Esophagus muscularis mucosa (tissue), 4 donors: ENCODE results near the gene IDH3A. TPM values are rescaled to one million over a fixed set of nuclear protein-coding genes. Genes with fewer than 3 reads are reported as not detected.
A peak's percentile ranks its signal among the peaks of the same experiment; 100 is the strongest.

Experiments
- DNase-seq: peaks from one replicate; pipeline ENCODE4 v3.0.0-alpha.2; 2017; ENCODE audit errors: extremely low spot score
- H3K27ac ChIP-seq, 4 donors: fragments of 200-600 bp; sonication (generic); replicated peaks in 1 of 4; 1 replicate in 3 of 4; 2 replicates in 1 of 4; pipeline ENCODE4 v1.5.1; 2016 to 2019; ENCODE audit warnings: mild to moderate bottlenecking in 1 of 4
- H3K27me3 ChIP-seq, 4 donors: fragments of 200-600 bp; sonication (generic); one replicate each; pipeline versions ENCODE4 v1.5.1 to v1.6.0; 2016 to 2019
- H3K36me3 ChIP-seq, 4 donors: fragments of 200-600 bp; sonication (generic); one replicate each; pipeline ENCODE4 v1.5.1; 2016 to 2019
- H3K4me1 ChIP-seq, 4 donors: fragments of 200-600 bp; sonication (generic); one replicate each; pipeline ENCODE4 v1.5.1; 2016 to 2019
- H3K4me3 ChIP-seq, 4 donors: fragments of 200-600 bp; sonication (generic); 1 replicate in 2 of 4; 2 replicates in 2 of 4; pipeline ENCODE4 v1.5.1; 2016 to 2019; ENCODE audit warnings: mild to moderate bottlenecking in 4 of 4, moderate library complexity in 1 of 4
- H3K9me3 ChIP-seq, 4 donors: fragments of 200-600 bp; sonication (generic); 1 replicate in 3 of 4; 2 replicates in 1 of 4; pipeline ENCODE4 v1.5.1; 2016 to 2019
- EP300 ChIP-seq: sonication (generic); formaldehyde crosslinking; IDR thresholded peaks from one replicate; pipeline ENCODE4 v1.6.1; 2017; ENCODE audit warnings: antibody characterized with exemption
- POLR2A ChIP-seq: fragments of 450-650 bp; IDR thresholded peaks from one replicate; pipeline ENCODE4 v1.6.1; 2017; ENCODE audit warnings: antibody characterized with exemption, moderate library complexity, mild to moderate bottlenecking, low read depth
- POLR2AphosphoS5 ChIP-seq, 2 donors: sonication (generic); formaldehyde crosslinking; IDR thresholded peaks; one replicate each; pipeline ENCODE4 v1.6.1; 2017; ENCODE audit warnings: antibody characterized with exemption in 2 of 2
- WGBS: methylation state at CpG from one replicate; pipeline ENCODE4 v1.1.5; 2018; 5-methylcytosine and 5-hydroxymethylcytosine counted together
- intact Hi-C: fragments of 100-400 bp; cut with DNase I; formaldehyde crosslinking; loops from one replicate; pipeline ENCODE4 v1.15.1; 2023
- total RNA-seq, 4 donors: library from RNA; depleted of rRNA; stranded (reverse); fragments of >200 nt; gene quantifications; one replicate each; pipeline versions ENCODE4 v1.1.0 to v1.2.1, GENCODE V29; 2016
- TF ChIP-seq, protein P1 (sequence below), 3 experiments: fragments of 200-600 bp in 2 of 3; fragments of 450-650 bp in 1 of 3; sonication (generic) in 2 of 3; IDR thresholded peaks; one replicate each; pipeline ENCODE4 v1.5.1; 2017 to 2019; ENCODE audit warnings: antibody characterized with exemption in 3 of 3, mild to moderate bottlenecking in 2 of 3, moderate library complexity in 1 of 3

Gene IDH3A
- total RNA-seq, 4 donors from 2014 or later = 59.4 to 122 (median 78.1) TPM

DNA sequence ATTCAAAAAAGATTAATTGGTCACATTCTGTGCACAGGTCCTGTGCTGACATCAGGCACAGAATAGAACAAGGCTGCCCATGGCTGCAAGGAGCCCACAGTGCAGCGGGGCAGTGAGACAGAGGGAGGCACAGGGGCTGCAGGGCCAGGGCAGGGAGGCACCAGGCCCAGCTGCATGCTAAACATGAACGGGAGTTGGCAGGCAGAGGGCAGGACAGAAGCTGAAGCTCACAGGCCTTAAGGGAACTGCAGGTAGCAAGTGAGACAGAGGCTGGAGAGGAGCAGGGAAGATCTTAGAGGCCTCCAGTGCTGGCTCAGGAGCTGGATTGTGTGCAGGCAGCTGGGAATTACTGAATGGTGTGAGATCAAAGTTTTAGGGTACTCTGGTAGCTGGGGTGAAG is 26.2 kb downstream of the IDH3A start:
- Histone ChIP-seq H3K4me1 (peaks cover 0 to 4% (median 0%) of the 10 kb centered on the region in 4 donors), H3K27ac (no peak overlapping the region), H3K27me3 (no peaks in the 10 kb centered on the region), H3K4me3 (no peak overlapping the region), H3K9me3 (no peaks in the 10 kb centered on the region), H3K36me3 (peaks cover 22 to 44% (median 34%) of the 10 kb centered on the region in 4 donors)
- no peak for DNase-seq
- TF ChIP-seq, protein P1, sequence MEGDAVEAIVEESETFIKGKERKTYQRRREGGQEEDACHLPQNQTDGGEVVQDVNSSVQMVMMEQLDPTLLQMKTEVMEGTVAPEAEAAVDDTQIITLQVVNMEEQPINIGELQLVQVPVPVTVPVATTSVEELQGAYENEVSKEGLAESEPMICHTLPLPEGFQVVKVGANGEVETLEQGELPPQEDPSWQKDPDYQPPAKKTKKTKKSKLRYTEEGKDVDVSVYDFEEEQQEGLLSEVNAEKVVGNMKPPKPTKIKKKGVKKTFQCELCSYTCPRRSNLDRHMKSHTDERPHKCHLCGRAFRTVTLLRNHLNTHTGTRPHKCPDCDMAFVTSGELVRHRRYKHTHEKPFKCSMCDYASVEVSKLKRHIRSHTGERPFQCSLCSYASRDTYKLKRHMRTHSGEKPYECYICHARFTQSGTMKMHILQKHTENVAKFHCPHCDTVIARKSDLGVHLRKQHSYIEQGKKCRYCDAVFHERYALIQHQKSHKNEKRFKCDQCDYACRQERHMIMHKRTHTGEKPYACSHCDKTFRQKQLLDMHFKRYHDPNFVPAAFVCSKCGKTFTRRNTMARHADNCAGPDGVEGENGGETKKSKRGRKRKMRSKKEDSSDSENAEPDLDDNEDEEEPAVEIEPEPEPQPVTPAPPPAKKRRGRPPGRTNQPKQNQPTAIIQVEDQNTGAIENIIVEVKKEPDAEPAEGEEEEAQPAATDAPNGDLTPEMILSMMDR (IDR thresholded peaks at IDR 0.05) = no peak
- TF ChIP-seq EP300 (no peak), POLR2A (no peak), POLR2AphosphoS5 (IDR thresholded peaks at IDR 0.05) (no peak)
- intact Hi-C loops = loop anchor here (5.0 kb wide), 1 partner anchor 67 kb away; no protein-coding TSS in a partner anchor
- 61% methylated on average over 2 of the region's 2 CpGs for WGBS

DNA sequence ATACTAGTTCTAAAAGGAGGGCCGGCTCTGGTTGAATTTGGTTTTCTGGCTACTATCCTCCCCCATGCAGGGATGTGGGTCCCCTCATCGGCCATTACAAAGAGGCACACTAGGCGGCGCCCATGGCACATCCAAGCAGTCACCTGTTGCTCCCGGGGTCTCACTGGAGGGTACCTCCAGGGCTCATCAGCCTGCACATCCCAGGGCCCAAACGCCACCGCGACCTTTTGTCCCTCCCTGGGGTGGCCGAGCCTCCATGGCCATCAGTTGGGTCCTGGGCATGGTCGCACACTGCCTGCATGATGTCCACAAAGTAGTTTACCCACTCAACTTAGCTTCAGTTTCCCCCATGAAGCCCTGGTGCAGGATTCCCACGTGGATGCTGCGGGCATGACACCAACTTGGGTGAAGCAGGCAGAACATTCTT is 28.3 kb downstream of the IDH3A start:
- peaks cover 3 to 23% (median 12%) of the 10 kb centered on the region in 4 donors for H3K36me3 ChIP-seq
- no peak overlapping the region for H3K4me3 ChIP-seq
- TF ChIP-seq, protein P1 (IDR thresholded peaks at IDR 0.05) = peak; percentile 55 to 63 (median 59)
- TF ChIP-seq POLR2A = no peak
- H3K4me1 ChIP-seq = no peaks in the 10 kb centered on the region
- WGBS = 42% methylated on average over 10 of the region's 12 CpGs
- DNase-seq = no peak
- no peaks in the 10 kb centered on the region for H3K27me3 ChIP-seq
- H3K27ac ChIP-seq = no peak overlapping the region
- intact Hi-C loops = loop anchor here (5.0 kb wide), 1 partner anchor 65 kb away; no protein-coding TSS in a partner anchor
- H3K9me3 ChIP-seq = no peaks in the 10 kb centered on the region

DNA sequence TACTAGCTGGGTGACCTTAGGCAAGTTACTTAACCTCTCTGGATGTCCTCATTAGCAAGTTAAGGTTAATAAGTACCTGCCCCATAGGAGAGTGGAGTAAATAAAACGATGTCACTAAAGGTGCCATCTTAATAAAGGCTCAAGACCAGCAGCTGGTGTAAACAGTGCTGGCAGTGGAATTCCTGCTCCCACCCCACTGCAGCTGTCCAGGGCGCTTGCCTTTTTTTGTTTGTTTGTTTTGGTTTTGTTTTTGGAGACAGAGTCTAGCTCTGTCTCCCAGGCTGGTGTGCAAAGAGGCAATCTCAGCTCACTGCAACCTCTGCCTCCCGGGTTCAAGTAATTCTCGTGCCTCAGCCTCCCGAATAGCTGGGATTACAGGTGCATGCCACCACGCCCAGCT is 28.9 kb downstream of the IDH3A start:
- Histone ChIP-seq H3K4me3 (no peak overlapping the region), H3K27me3 (no peaks in the 10 kb centered on the region), H3K36me3 (peaks cover 0 to 17% (median 7%) of the 10 kb centered on the region in 4 donors), H3K4me1 (no peaks in the 10 kb centered on the region), H3K9me3 (no peaks in the 10 kb centered on the region), H3K27ac (no peak overlapping the region)
- intact Hi-C loops = loop anchor here (5.0 kb wide), 1 partner anchor 64 kb away; no protein-coding TSS in a partner anchor
- DNase-seq = no peak
- WGBS = 85% methylated on average over 6 of the region's 6 CpGs
- no peak for TF ChIP-seq POLR2AphosphoS5 (IDR thresholded peaks at IDR 0.05)
- TF ChIP-seq POLR2A = no peak
- TF ChIP-seq, protein P1 (IDR thresholded peaks at IDR 0.05) = no peak
- TF ChIP-seq EP300 = no peak

DNA sequence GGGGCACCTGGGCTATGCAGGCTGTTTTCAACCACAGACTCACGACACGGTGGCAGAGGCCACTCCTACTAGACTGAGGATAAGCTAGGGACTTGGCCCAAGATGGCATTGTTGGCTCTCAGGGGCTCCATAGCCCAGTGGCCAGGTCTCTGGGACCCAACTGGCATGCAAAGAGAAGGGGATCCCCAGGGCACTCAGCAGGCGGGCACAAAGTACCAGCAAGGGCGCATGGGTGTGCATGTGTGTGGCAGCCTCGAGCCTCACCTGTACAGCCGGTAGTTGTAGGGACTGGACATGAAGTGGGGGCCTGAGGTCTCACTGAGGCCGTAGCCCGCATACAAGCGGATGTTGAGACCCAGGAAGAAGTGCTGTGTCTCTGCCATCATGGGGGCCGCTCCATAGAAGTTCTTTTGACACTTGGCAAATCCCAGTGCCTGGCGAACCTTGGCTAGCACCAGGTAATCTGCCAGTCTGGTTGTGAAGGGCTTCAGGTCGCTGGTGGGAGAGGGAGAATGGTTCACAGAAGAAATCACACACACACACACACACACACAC is 30.2 kb downstream of the IDH3A start:
- Histone ChIP-seq H3K27me3 (no peaks in the 10 kb centered on the region), H3K4me1 (no peaks in the 10 kb centered on the region), H3K36me3 (peaks cover 0 to 8% (median under 1%) of the 10 kb centered on the region in 4 donors), H3K9me3 (no peaks in the 10 kb centered on the region), H3K4me3 (no peak overlapping the region), H3K27ac (no peak overlapping the region)
- intact Hi-C loops = loop anchor here (5.0 kb wide), 1 partner anchor 63 kb away; no protein-coding TSS in a partner anchor
- TF ChIP-seq POLR2AphosphoS5 (IDR thresholded peaks at IDR 0.05) = no peak
- TF ChIP-seq EP300 = no peak
- TF ChIP-seq POLR2A = no peak
- 82% methylated on average over 8 of the region's 12 CpGs for WGBS
- DNase-seq = no peak

DNA sequence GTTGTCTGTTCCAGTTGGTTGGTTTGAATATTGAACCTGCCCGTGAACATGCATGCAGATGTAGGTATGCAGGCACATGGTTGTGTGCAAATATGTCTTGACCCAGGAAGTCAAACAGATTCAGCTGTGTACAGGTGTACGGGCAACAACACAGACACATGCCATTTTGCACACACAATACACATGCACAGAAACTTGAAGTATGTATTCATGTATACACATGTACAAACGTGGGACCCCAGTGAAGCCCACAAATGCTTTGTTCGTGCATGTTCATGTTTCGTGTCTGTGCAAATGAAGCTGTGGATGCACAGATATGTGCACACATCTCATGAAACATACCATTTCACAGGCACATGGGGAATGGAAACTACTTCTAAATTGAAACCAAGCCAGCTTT is 30.7 kb downstream of the IDH3A start:
- TF ChIP-seq EP300 (no peak), POLR2AphosphoS5 (IDR thresholded peaks at IDR 0.05) (no peak), POLR2A (no peak)
- no peak for DNase-seq
- Histone ChIP-seq H3K4me3 (no peak overlapping the region), H3K36me3 (peaks cover 0 to 3% (median 0%) of the 10 kb centered on the region in 4 donors), H3K27me3 (no peaks in the 10 kb centered on the region), H3K4me1 (no peaks in the 10 kb centered on the region), H3K9me3 (no peaks in the 10 kb centered on the region), H3K27ac (no peak overlapping the region)
- intact Hi-C loops = loop anchor here (5.0 kb wide), 1 partner anchor 62 kb away; no protein-coding TSS in a partner anchor
- 84% methylated on average over 5 of the region's 5 CpGs for WGBS
